A549 (cell line): Measurements from ENCODE around the gene LACC1.

ENCODE experiments used
- CEBPB ChIP-seq, 2 experiments: fragments of >200 bp in 1 of 2; sonication (Bioruptor Twin) in 1 of 2; formaldehyde crosslinking in 1 of 2; IDR thresholded peaks; 2 replicates each; pipeline ENCODE4 v1.6.1; 2012 to 2016
- CHD4 ChIP-seq: fragments of 200-600 bp; sonication (generic); IDR thresholded peaks from 2 replicates; pipeline ENCODE4 v1.6.1; 2016; ENCODE audit warnings: antibody characterized with exemption, mild to moderate bottlenecking, borderline replicate concordance
- EP300 ChIP-seq, 2 experiments: fragments of >200 bp; sonication (Bioruptor Twin); formaldehyde crosslinking; IDR thresholded peaks; 2 replicates in 1 of 2; 3 replicates in 1 of 2; pipeline ENCODE4 v1.6.1; 2016 to 2017
- ESRRA ChIP-seq: fragments of 150-350 bp; IDR thresholded peaks from 2 replicates; pipeline ENCODE4 v1.6.1; 2014; ENCODE audit warnings: mild to moderate bottlenecking, low read length, borderline replicate concordance
- JUNB ChIP-seq: fragments of >200 bp; sonication (Bioruptor Twin); formaldehyde crosslinking; IDR thresholded peaks from 2 replicates; pipeline ENCODE4 v1.6.1; 2016
- KDM5A ChIP-seq: fragments of 200-600 bp; sonication (generic); IDR thresholded peaks from 2 replicates; pipeline ENCODE4 v1.6.1; 2016; ENCODE audit warnings: antibody characterized with exemption, mild to moderate bottlenecking
- NPAS2 ChIP-seq: fragments of 250-450 bp; sonication (Bioruptor Pico); IDR thresholded peaks from 2 replicates; pipeline ENCODE4 v1.8.0; 2022; ENCODE audit warnings: mild to moderate bottlenecking, moderate library complexity, borderline replicate concordance
- POLR2A ChIP-seq: IDR thresholded peaks from 2 replicates; pipeline ENCODE4 v1.6.1; 2012; ENCODE audit warnings: mild to moderate bottlenecking, low read length
- RAD21 ChIP-seq, 2 experiments: fragments of >200 bp in 1 of 2; sonication (Bioruptor Twin) in 1 of 2; formaldehyde crosslinking in 1 of 2; IDR thresholded peaks in 1 of 2; conservative IDR thresholded peaks in 1 of 2; 2 replicates in 1 of 2; 3 replicates in 1 of 2; pipeline ENCODE4 v1.6.1; 2012 to 2018; ENCODE audit warnings: inconsistent platforms in 1 of 2
- RFX5 ChIP-seq: fragments of 450-650 bp; IDR thresholded peaks from 2 replicates; pipeline ENCODE4 v1.7.1; 2014; ENCODE audit warnings: antibody characterized with exemption, mild to moderate bottlenecking, moderate library complexity
- TF ChIP-seq, protein P1 (sequence below): fragments of 250-450 bp; sonication (Bioruptor Pico); IDR thresholded peaks from 2 replicates; pipeline ENCODE4 v1.5.0; 2021; ENCODE audit warnings: mild to moderate bottlenecking, moderate library complexity, borderline replicate concordance
- TF ChIP-seq, protein P2 (sequence below): IDR thresholded peaks from 2 replicates; pipeline ENCODE4 v1.6.1; 2012
- TF ChIP-seq, protein P3 (sequence below): fragments of >200 bp; sonication (Bioruptor Twin); formaldehyde crosslinking; IDR thresholded peaks from 3 replicates; pipeline ENCODE4 v1.5.1; 2016
- TF ChIP-seq, protein P4 (sequence below): IDR thresholded peaks from 2 replicates; pipeline ENCODE4 v1.6.1; 2012; ENCODE audit warnings: low read depth, borderline replicate concordance

DNA sequence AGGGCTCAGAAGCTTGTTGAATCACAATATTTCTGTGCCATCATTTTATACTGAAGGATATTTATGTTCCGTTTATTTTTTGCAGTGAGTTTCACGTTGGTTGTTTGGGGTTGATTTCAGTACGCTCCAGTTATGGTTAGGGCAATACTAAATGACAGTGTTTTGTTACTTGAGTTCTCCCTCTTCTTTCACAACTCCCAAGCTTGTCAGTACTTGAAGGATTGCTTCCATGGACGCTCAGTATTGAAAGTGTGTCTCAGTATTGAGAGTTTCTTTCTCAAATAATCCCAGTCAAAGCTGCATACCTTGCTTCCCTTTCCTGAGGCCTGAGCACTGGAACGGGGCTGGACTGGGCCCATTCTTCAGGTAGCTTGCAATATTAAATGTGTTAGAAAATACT, 38.9 kb downstream of the LACC1 start:
- TF ChIP-seq POLR2A (no peak), KDM5A (no peak), JUNB (no peak), RAD21 (conservative IDR thresholded peaks at IDR 0.05 in 1 of 2, IDR thresholded peaks at IDR 0.05 in 1 of 2) (no peak), CEBPB (IDR thresholded peaks at IDR 0.05) (no peak), CHD4 (no peak), NPAS2 (CRISPR knock-in tag) (no peak), ESRRA (no peak), EP300 (IDR thresholded peaks at IDR 0.05) (no peak), RFX5 (no peak)
- TF ChIP-seq, protein P1, sequence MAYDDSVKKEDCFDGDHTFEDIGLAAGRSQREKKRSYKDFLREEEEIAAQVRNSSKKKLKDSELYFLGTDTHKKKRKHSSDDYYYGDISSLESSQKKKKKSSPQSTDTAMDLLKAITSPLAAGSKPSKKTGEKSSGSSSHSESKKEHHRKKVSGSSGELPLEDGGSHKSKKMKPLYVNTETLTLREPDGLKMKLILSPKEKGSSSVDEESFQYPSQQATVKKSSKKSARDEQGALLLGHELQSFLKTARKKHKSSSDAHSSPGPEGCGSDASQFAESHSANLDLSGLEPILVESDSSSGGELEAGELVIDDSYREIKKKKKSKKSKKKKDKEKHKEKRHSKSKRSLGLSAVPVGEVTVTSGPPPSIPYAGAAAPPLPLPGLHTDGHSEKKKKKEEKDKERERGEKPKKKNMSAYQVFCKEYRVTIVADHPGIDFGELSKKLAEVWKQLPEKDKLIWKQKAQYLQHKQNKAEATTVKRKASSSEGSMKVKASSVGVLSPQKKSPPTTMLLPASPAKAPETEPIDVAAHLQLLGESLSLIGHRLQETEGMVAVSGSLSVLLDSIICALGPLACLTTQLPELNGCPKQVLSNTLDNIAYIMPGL, result no peak
- TF ChIP-seq, protein P2, sequence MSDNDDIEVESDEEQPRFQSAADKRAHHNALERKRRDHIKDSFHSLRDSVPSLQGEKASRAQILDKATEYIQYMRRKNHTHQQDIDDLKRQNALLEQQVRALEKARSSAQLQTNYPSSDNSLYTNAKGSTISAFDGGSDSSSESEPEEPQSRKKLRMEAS, result no peak
- TF ChIP-seq, protein P3, sequence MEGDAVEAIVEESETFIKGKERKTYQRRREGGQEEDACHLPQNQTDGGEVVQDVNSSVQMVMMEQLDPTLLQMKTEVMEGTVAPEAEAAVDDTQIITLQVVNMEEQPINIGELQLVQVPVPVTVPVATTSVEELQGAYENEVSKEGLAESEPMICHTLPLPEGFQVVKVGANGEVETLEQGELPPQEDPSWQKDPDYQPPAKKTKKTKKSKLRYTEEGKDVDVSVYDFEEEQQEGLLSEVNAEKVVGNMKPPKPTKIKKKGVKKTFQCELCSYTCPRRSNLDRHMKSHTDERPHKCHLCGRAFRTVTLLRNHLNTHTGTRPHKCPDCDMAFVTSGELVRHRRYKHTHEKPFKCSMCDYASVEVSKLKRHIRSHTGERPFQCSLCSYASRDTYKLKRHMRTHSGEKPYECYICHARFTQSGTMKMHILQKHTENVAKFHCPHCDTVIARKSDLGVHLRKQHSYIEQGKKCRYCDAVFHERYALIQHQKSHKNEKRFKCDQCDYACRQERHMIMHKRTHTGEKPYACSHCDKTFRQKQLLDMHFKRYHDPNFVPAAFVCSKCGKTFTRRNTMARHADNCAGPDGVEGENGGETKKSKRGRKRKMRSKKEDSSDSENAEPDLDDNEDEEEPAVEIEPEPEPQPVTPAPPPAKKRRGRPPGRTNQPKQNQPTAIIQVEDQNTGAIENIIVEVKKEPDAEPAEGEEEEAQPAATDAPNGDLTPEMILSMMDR, result no peak
- TF ChIP-seq, protein P4, sequence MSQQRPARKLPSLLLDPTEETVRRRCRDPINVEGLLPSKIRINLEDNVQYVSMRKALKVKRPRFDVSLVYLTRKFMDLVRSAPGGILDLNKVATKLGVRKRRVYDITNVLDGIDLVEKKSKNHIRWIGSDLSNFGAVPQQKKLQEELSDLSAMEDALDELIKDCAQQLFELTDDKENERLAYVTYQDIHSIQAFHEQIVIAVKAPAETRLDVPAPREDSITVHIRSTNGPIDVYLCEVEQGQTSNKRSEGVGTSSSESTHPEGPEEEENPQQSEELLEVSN, result no peak
